Natural killer cell treated with Interleukin-12 subunit alpha and Interleukin-12 subunit beta and Interleukin-15 and Interleukin-18, amount 100 ng/mL, for 72 hours (primary cell): ENCODE measurements around the gene CLEC16A. TPM values are rescaled to one million over a fixed set of nuclear protein-coding genes. Genes with fewer than 3 reads are reported as not detected.

Source experiments
- ATAC-seq, 2 donors: fragments of 150-1000 bp; cut with Tn5 transposase in 1 of 2; sonication (Bioruptor Pico), chemical (Tn5 transposase) in 1 of 2; 2 replicates each; pipeline ENCODE4 v1.10.0; 2021
- DNase-seq: peaks from one replicate; pipeline ENCODE4 v3.0.0; 2022; ENCODE audit warnings: low spot score
- H3K27ac Mint-ChIP-seq, 2 donors: 1 replicate in 1 of 2; 2 replicates in 1 of 2; pipeline ENCODE4 v1.8.0; 2022; ENCODE audit warnings: mixed read lengths in 2 of 2, mild to moderate bottlenecking in 1 of 2, moderate library complexity in 1 of 2
- H3K27me3 Mint-ChIP-seq, 2 donors: 1 replicate in 1 of 2; 2 replicates in 1 of 2; pipeline ENCODE4 v1.8.0; 2022; ENCODE audit warnings: mixed read lengths in 2 of 2
- H3K36me3 Mint-ChIP-seq: one replicate; pipeline ENCODE4 v1.8.0; 2022; ENCODE audit warnings: mixed read lengths
- H3K4me1 Mint-ChIP-seq, 2 donors: 1 replicate in 1 of 2; 2 replicates in 1 of 2; pipeline ENCODE4 v1.8.0; 2022; ENCODE audit warnings: low read depth in 2 of 2, mixed read lengths in 2 of 2, mild to moderate bottlenecking in 1 of 2
- H3K4me3 Mint-ChIP-seq: one replicate; pipeline ENCODE4 v1.8.0; 2022; ENCODE audit warnings: mixed read lengths
- H3K9me3 Mint-ChIP-seq: 2 replicates; pipeline ENCODE4 v1.8.0; 2022; ENCODE audit warnings: mixed read lengths
- total RNA-seq, 2 donors: library from RNA; stranded (reverse); gene quantifications; one replicate each; pipeline ENCODE4 v1.2.3, GENCODE V29; 2022

Gene CLEC16A
- total RNA-seq, 2 donors from 2014 or later = 42.5 to 60.2 TPM

DNA sequence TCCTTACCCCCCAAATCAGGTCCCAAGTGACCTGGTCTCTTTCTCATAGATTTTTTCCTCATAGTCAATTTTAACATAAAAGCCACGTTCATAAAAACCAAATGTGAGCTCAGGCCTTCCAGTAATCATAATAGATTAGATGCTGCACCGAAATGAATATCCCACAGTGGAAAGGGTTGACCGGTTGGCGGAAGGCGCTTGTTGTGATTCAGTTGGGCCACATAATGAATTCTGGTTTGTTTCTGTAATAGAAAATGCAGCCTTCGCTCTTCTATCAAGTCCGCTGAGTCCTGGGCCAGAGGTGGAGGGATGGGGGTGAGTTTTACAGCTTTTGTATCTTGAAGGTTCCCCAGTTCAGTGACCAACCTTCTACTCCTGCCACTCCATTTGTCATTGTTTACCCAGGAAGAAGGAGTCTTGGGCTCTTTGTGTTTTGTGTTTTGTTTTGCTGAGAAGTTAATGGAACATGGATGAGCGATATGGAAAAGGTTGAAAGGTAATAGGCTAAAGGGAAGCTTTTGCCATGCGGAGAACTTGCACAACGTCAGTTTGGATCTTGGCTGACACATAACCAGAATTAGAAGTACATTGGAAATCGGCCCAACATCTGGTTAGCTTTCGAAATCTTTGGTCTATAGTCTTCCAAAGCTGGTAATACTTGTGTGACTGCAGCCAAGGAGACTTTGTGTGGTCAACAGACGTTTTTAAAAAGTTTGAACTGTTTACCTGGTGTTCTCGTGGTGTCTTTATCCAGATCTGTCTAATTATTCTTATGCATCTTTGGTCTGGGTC, 89.5 kb downstream of the CLEC16A start:
- Mint-ChIP-seq H3K27me3 (no peaks in the 10 kb centered on the region), H3K27ac (peak overlapping the region in 1 of 2 donors; percentile 21), H3K36me3 (peaks cover 33% of the 10 kb centered on the region), H3K4me1 (peaks cover 23 to 34% of the 10 kb centered on the region in 2 donors), H3K4me3 (no peak overlapping the region), H3K9me3 (peaks cover 5% of the 10 kb centered on the region)
- DNase-seq (no peak), ATAC-seq (no peak)

DNA sequence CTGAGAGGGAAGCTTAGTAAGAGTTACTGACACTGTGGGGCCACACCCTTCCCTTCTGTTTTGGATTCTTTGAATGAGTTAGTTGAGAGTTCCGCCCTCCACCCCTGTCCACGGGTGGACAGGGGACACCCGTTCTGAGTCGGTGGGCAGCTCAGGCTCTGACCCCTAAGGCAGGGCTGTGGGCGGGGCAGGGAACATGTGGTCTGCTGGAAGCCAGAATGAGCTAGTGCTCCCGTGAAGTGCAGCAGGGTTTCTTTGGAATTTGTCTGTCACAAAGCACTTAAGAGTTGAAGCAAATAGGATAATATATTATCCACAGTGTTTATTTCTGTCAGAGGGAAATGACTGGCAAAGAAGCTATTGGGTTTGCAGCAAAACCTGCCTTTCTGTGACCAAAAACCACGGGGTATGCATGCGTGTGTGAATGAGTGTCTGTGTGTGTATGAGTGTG, 90.1 kb downstream of the CLEC16A start:
- Mint-ChIP-seq H3K4me3 (no peak overlapping the region), H3K4me1 (peaks cover 16 to 28% of the 10 kb centered on the region in 2 donors), H3K27ac (peak overlapping the region in 1 of 2 donors; percentile 21), H3K36me3 (peaks cover 26% of the 10 kb centered on the region), H3K27me3 (no peaks in the 10 kb centered on the region), H3K9me3 (peaks cover under 1% of the 10 kb centered on the region)
- ATAC-seq (no peak), DNase-seq (no peak)

DNA sequence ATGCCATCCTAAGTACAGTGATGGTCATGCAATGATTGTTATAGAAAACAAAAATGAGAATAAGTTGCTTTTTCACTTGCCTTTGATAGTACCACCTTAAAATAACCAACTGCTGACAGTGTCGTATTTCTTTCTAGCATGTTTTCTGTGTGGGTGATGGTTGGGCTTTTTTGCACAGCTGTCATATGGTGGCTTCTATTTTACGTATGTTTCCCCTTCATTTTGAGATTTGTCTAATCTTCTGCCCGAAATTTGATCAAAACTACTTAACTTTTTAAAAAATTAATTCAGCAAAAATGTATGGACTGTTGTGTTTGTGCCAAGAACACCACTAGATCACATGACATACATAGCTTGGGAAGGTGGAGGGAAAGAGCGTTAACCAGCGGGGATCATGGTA, 90.7 kb downstream of the CLEC16A start:
- no peaks in the 10 kb centered on the region for H3K9me3 Mint-ChIP-seq
- peaks cover 23% of the 10 kb centered on the region for H3K36me3 Mint-ChIP-seq
- H3K27me3 Mint-ChIP-seq = no peaks in the 10 kb centered on the region
- H3K4me3 Mint-ChIP-seq = no peak overlapping the region
- no peak for DNase-seq
- H3K27ac Mint-ChIP-seq = peak overlapping the region in 1 of 2 donors; percentile 59
- peaks cover 11 to 24% of the 10 kb centered on the region in 2 donors for H3K4me1 Mint-ChIP-seq
- ATAC-seq = no peak

DNA sequence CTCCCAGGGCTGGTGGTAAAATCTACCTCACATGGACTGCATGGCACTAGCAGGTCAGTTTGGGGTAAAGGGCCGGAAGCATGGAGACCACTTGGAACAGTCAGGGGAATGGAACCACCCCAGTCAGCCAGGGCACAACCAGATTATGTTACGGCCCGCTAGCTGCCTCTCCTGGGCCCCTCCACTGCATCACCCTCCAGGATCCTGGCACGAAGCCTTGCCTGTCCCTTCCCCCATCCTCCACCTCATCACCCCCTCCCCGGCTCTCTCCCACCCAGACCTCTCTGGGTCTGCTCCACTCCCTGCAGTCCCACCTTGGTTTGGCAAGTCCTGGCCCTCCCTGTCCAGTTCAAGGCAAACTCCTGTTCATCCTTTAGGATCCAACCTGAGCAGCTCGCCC, 91.7 kb downstream of the CLEC16A start:
- no peaks in the 10 kb centered on the region for H3K9me3 Mint-ChIP-seq
- peaks cover 11 to 24% of the 10 kb centered on the region in 2 donors for H3K4me1 Mint-ChIP-seq
- H3K27ac Mint-ChIP-seq = peak overlapping the region in 1 of 2 donors; percentile 59
- DNase-seq (no peak), ATAC-seq (peak in 1 of 2 donors; percentile 24)
- H3K36me3 Mint-ChIP-seq = peaks cover 25% of the 10 kb centered on the region
- no peak overlapping the region for H3K4me3 Mint-ChIP-seq
- H3K27me3 Mint-ChIP-seq = no peaks in the 10 kb centered on the region

DNA sequence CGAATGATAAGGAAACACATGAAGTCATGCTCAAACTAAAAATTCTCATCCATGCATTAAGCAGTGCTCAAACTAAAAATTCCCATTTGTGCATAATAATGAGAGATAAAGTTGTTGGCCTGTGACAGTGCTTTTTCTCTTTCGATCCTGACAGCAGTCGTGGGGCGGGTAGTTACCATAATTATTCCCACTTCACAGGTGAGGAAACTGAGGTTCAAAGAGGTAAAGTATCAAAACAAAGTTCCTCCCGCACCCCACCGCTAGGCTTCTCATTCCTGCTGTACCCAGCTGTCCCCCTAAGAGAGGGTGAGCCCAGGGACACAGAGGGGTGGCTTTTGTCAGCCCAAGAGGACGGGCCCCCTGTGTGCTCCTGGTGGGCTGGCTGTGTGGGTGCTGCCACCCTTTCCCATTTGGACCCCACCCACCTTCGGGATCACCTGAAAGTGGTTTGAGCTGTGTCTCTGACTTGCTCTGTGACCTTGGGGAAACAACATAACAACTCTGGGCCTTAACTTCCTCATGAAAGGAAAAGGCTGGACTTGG, 92.6 kb downstream of the CLEC16A start:
- H3K27me3 Mint-ChIP-seq = no peaks in the 10 kb centered on the region
- DNase-seq (no peak), ATAC-seq (no peak)
- H3K4me1 Mint-ChIP-seq = peaks cover 11 to 19% of the 10 kb centered on the region in 2 donors
- peak overlapping the region in 1 of 2 donors; percentile 59 for H3K27ac Mint-ChIP-seq
- H3K9me3 Mint-ChIP-seq = no peaks in the 10 kb centered on the region
- H3K36me3 Mint-ChIP-seq = peaks cover 25% of the 10 kb centered on the region
- no peak overlapping the region for H3K4me3 Mint-ChIP-seq

DNA sequence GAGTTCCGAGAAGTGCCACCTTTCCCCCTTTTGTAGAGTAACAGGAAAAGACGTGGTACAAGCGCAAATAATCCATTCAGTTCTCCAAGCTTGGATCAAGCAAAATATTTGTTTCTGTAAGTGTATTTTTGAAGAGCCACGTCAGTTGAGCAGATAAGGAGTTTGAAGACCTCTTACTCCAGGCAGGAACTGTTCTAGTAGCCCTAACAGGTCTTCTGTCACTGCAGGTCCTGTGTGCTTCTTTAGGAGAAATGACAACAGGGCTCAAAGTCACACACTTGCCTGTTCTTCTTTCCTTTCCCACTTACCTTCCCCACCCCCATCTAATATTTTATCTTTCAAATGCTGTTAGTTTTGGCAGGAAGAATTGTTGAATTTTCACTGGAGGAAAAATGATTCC, 93.9 kb downstream of the CLEC16A start:
- H3K27ac Mint-ChIP-seq = peak overlapping the region in 1 of 2 donors; percentile 53
- DNase-seq (no peak), ATAC-seq (no peak)
- peaks cover 19% of the 10 kb centered on the region for H3K36me3 Mint-ChIP-seq
- H3K9me3 Mint-ChIP-seq = no peaks in the 10 kb centered on the region
- H3K4me1 Mint-ChIP-seq = peaks cover 0 to 7% of the 10 kb centered on the region in 2 donors
- H3K4me3 Mint-ChIP-seq = no peak overlapping the region
- no peaks in the 10 kb centered on the region for H3K27me3 Mint-ChIP-seq

DNA sequence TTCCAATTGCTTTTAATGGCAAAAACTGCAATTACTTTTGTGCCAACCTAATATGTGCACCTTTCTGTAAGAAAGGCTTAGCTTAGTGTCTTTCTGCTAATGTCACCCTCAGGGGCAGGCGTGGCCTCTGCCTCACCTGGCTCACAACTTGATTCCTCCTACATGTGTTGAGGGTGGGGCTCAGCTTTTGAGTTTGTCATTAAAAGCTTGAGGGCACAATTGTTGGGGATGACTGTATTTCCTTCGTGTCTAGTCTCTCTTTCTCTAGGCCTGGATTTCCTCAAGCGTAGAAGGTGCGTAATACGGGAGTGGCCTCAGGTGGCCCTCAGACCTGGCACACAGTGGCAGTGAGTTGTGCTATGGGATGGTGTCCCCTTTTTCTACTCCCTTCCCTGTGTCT, 94.4 kb downstream of the CLEC16A start:
- Mint-ChIP-seq H3K27me3 (no peaks in the 10 kb centered on the region), H3K4me1 (peaks cover 0 to 5% of the 10 kb centered on the region in 2 donors), H3K9me3 (no peaks in the 10 kb centered on the region), H3K36me3 (peaks cover 17% of the 10 kb centered on the region), H3K4me3 (no peak overlapping the region), H3K27ac (peak overlapping the region in 1 of 2 donors; percentile 31)
- DNase-seq = no peak
- ATAC-seq = no peak

DNA sequence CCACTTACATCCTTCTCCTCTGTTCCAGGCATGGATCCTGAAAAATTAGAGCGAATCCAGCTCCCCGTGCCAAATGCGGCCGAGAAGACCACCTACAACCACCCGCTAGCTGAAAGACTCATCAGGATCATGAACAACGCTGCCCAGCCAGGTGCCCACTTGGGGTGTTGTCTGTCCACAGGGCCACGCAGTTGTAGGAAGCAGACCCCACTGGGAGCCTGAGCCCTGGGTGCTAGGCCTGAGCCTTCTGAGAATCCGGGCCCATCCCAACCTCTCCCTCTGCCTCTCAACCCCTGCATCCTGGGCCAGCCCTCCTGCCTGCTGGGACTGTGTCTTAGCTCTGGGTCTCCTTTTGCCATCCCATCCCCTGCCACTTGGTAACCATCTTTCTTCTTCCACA, 95.4 kb downstream of the CLEC16A start:
- H3K36me3 Mint-ChIP-seq = peaks cover 12% of the 10 kb centered on the region

DNA sequence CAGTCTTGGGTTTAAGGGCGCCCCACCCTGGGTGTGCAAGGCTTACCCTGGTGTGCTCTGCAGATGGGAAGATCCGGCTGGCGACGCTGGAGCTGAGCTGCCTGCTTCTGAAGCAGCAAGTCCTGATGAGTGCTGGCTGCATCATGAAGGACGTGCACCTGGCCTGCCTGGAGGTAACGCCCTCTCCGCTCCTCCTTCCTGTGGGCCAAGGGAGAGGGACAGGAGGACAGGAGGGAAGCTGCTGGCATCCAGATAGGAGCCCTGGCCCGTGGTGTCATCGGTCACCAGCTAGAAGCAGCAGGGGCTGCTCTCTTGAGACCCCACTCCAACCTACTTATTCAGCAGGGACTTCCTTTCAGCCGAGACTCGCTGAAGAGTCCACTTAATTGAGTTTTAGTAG, 97.8 kb downstream of the CLEC16A start:
- ATAC-seq (no peak), DNase-seq (no peak)
- Mint-ChIP-seq H3K4me1 (peaks cover 4% of the 10 kb centered on the region in 2 donors), H3K27me3 (no peaks in the 10 kb centered on the region), H3K9me3 (no peaks in the 10 kb centered on the region), H3K36me3 (peaks cover 6% of the 10 kb centered on the region), H3K4me3 (no peak overlapping the region), H3K27ac (peak overlapping the region in 1 of 2 donors; percentile 52)

More for the DNA sequence above, 95.4 kb downstream of the CLEC16A start:
- ATAC-seq (no peak), DNase-seq (no peak)
- Mint-ChIP-seq H3K4me3 (no peak overlapping the region), H3K27me3 (no peaks in the 10 kb centered on the region), H3K27ac (peak overlapping the region in 1 of 2 donors; percentile 6), H3K9me3 (no peaks in the 10 kb centered on the region), H3K4me1 (no peaks in the 10 kb centered on the region)

DNA sequence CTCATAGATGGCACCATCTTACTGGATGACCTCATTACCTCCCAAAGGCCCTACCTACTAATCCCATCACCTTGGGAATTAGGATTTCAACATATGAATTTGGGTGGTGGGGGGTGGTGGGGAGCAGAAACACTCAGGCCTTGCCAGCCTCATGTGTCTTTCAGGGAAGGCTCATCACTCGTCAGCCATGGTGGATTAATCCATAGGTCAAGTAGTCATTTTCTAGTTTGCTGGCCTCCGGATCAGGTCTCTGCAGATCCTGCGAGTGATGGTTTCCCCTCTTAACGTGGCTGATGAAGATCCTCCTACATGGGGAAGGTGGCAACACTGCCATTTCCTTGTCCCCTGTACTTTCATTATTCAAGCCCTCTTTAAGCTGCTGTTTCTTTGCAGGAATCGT, 101.1 kb downstream of the CLEC16A start:
- peaks cover 17 to 22% of the 10 kb centered on the region in 2 donors for H3K4me1 Mint-ChIP-seq
- no peak overlapping the region for H3K4me3 Mint-ChIP-seq
- DNase-seq (no peak), ATAC-seq (no peak)
- H3K36me3 Mint-ChIP-seq = peaks cover 10% of the 10 kb centered on the region
- no peaks in the 10 kb centered on the region for H3K9me3 Mint-ChIP-seq
- no peaks in the 10 kb centered on the region for H3K27me3 Mint-ChIP-seq
- H3K27ac Mint-ChIP-seq = peak overlapping the region in 1 of 2 donors; percentile 77

DNA sequence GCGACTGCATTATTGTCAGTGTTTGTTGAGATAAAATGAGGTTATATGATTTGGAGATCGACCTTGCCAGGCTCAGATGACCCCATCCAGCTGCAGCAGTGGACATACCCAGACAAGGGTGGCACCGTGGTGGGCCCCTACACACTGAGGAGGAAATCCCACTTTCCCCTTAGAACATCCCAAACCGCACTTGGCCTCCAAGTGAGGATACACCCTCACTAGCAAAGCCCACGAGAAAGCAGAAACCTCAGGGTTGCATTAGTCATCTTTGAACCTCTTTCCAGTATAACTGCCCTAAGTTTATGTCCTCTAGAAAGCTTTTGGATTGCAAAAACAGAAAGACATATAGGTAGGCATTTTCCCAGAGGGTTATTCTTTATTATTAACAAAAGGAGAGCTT, 101.5 kb downstream of the CLEC16A start:
- DNase-seq (no peak), ATAC-seq (no peak)
- no peaks in the 10 kb centered on the region for H3K9me3 Mint-ChIP-seq
- H3K4me3 Mint-ChIP-seq = no peak overlapping the region
- peak overlapping the region in 1 of 2 donors; percentile 77 for H3K27ac Mint-ChIP-seq
- peaks cover 10% of the 10 kb centered on the region for H3K36me3 Mint-ChIP-seq
- peaks cover 18 to 26% of the 10 kb centered on the region in 2 donors for H3K4me1 Mint-ChIP-seq
- H3K27me3 Mint-ChIP-seq = no peaks in the 10 kb centered on the region

DNA sequence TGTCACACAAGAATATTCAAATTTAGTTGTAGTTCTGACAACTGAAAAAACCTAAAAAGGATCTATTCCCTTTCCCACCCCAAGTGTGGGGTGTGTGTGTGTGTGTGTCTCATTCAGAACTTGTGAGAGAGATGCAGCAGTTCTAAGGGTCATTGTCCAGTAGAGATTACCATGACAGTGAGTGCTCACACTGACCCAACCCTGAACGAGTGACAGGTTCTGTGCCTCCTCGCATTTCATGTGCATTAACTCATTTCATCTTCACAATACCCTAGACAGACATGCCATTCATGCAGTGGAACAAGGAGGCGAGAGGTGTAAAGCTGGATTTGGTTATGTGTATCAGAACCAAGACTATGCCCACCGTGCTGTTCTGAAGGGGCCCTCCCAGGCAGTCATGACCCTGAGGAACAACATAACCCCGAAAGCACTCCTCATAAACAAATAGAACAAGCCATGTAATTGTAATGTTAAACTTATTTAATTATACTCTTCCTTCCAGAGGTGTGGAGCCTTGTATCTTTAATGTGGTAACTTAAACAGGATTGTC, 102.1 kb downstream of the CLEC16A start:
- Mint-ChIP-seq H3K9me3 (no peaks in the 10 kb centered on the region), H3K27me3 (no peaks in the 10 kb centered on the region), H3K27ac (peak overlapping the region in 1 of 2 donors; percentile 77), H3K4me1 (peaks cover 22 to 30% of the 10 kb centered on the region in 2 donors), H3K4me3 (no peak overlapping the region), H3K36me3 (peaks cover 10% of the 10 kb centered on the region)
- DNase-seq = no peak
- ATAC-seq = no peak

DNA sequence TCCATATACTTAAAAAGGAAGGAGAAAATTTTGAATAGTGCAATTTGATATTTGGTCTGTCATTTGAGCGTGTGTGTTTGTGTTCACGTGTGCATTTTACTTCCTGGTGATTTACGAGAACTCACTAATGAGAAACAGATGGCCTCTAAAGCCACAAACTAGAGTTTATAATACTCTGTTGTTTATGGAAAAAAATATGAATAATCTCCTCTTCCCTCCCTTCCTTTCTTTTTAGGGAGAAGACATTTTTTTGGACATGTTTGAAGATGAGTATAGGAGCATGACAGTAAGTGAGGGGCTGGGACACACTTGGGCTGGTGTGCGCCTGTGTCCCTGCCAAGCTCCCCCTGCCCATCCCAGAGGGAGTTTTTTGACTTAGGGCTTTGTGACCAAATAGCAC, 102.7 kb downstream of the CLEC16A start:
- Mint-ChIP-seq H3K4me3 (no peak overlapping the region), H3K27me3 (no peaks in the 10 kb centered on the region), H3K27ac (peak overlapping the region in 1 of 2 donors; percentile 77), H3K36me3 (peaks cover 10% of the 10 kb centered on the region), H3K4me1 (peaks cover 28 to 36% of the 10 kb centered on the region in 2 donors), H3K9me3 (no peaks in the 10 kb centered on the region)
- ATAC-seq (no peak), DNase-seq (no peak)
